Cerebellar nuclear complex (tissue), 1 donor: ENCODE results near the gene POLRMT.
"Not testable (repeated sequence)": the region's sequence is repeated elsewhere in the genome, so short reads cannot be mapped to it uniquely, and the experiment has no call there.

Experiments
- DNase-seq, 2 experiments: peaks; one replicate each; lab custom pipeline; 2025; lab: John Stamatoyannopoulos, UW

The POLRMT gene

GRCh38 chr19:633068-633785 lies at the start of gene POLRMT:
Gene POLRMT (minus strand): TSS chr19:633537. CDS start chr19:633512, 25 bp downstream.
- DNase-seq, result peak; percentile 43 to 94

- no peak for DNase-seq
Measured at GRCh38 chr19:682678-683320, 49.5 kb upstream of the POLRMT start.

GRCh38 chr19:681029-682019 lies 48.0 kb upstream of the POLRMT start:
- no peak for DNase-seq

GRCh38 chr19:680287-681028 lies 47.1 kb upstream of the POLRMT start:
- peak; percentile 89 for DNase-seq

DNA sequence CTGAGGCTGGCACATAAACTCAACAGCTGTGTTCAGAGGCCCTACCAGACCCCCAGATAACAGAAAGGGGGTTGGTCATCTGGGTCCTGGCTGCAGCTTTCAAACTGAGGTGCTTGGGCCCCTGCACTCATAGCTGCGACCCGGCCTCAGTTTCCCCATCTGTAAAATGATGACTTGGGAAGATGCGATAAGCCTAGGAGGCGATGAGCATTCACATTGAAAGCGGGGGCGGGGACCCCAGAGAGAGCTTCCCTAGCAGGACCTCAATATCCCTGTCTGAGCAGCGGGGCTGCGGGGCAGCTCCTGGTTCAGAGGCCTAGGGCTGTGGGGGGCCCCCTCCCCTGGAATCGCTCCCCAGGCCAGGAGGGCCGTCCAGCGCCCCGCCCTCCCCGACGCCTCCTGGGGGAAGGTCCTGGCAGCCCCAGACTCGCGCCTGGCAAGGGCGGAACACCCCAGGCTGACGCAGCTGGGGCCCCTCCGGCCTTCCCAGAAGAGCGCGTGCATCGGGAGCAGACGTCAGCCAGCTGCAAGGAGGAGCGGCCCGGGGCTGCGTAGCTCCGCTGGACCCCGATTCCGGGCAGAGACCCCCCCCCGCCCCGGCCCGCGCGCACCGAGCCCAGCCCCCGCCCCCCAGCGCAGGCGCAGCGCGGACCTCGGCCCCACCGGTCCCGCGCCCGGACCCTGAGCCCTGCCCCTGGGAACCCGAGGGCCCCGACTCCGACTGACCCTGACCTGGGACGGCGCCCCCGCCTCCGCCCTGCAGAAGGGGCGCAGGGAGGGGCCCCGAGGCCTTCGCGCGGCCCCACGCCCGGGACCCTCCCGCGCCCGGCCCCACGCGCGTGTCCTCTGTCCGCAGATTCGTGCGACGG lies 46.3 kb upstream of the POLRMT start:
- no peak for DNase-seq

- no peak for DNase-seq
Measured at GRCh38 chr19:678791-679388, 45.6 kb upstream of the POLRMT start.

GRCh38 chr19:677601-678436 lies 44.5 kb upstream of the POLRMT start:
- DNase-seq, result no peak

- DNase-seq, result no peak
Measured at GRCh38 chr19:677201-677600, 43.9 kb upstream of the POLRMT start.

GRCh38 chr19:676339-677105 lies 43.2 kb upstream of the POLRMT start, which contains the start of gene FSTL3:
Gene FSTL3 (plus strand): TSS chr19:676392. CDS start chr19:676424, 32 bp downstream.
- no peak for DNase-seq

GRCh38 chr19:676007-676338 lies 42.6 kb upstream of the POLRMT start:
- DNase-seq, result no peak

DNA sequence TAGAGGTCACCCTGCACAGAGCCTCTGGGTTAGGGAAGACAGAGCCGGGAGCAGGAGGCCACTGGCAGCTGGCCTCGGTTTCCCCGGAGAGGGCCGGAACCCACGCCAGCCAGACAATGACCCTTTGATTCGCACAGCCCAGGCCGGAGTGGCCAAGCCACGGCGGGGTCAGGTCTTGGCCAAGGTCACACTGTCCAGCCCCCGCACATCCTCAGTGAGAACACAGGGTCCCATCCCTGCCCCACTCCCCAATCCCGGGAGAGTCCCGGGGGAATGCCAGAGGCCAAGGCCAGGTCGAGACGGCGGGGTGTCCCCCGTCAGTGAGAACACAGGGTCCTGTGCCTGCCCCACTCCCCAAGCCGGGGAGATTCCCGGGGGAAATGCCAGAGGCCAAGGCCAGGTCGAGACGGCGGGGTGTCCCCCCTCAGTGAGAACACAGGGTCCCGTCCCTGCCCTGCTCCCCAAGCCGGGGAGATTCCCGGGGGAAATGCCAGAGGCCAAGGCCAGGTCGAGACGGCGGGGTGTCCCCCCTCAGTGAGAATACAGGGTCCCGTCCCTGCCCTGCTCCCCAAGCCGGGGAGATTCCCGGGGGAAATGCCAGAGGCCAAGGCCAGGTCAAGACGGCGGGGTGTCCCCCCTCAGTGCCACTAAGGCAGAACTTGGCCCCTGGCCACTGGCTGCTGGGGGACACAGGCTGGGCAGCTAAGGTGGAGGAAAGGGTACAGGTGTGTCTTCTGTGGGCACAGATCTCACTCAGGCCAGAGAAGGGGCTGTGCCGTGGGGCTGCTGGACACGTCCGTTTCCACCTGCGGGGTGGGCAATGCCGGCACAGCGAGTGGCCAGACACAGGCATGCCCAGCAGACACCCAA lies 41.2 kb upstream of the POLRMT start:
- no peak for DNase-seq

- no peak for DNase-seq
Measured at GRCh38 chr19:670609-671075, 37.3 kb upstream of the POLRMT start.

DNA sequence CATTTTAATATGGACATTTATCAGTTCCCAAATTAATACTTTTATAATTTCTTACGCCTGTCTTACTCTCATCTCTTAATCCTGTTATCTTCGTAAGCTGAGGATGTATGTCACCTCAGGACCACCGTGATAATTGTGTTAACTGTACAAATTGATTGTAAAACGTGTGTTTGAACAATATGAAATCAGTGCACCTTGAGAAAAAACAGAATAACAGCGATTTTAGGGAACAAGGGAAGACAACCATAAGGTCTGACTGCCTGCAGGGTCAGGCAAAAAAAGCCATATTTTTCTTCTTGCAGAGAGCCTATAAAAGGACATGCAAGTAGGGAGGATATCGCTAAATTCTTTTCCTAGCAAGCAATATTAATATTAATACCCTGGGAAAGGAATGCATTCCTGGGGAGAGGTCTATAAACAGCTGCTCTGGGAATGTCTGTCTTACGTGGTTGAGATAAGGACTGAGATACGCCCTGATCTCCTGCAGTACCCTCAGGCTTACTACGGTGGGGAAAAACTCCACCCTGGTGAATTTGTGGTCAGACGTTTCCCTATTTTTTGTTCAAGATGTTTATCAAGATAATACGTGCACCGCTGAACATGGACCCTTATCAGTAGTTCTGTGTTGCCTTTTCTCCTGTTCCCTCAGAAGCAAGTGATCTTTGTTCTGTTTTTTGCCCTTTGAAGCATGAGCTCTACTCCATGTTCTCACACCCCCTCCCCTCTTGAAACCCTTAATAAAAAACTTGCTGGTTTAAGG lies 35.5 kb upstream of the POLRMT start:
- not testable (repeated sequence) for DNase-seq

DNA sequence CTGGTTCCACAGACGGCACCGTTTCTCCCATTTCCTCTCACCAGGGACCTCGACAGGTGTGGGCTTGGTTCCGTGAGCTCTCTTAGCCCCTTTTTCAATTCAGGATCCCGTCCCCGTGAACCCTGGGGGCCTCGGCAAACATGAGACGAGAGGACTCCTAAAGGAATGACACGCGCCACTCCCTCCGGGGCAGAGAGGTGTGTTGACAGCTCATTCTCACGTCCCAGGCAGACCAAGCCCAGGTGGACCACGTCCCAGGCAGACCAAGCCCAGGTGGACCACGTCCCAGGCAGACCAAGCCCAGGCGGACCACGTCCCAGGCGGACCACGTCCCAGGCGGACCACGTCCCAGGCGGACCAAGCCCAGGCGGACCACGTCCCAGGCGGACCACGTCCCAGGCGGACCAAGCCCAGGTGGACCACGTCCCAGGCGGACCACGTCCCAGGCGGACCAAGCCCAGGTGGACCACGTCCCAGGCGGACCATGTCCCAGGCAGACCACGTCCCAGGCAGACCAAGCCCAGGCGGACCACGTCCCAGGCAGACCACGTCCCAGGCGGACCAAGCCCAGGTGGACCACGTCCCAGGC lies 33.7 kb upstream of the POLRMT start:
- DNase-seq, result not testable (repeated sequence)

DNA sequence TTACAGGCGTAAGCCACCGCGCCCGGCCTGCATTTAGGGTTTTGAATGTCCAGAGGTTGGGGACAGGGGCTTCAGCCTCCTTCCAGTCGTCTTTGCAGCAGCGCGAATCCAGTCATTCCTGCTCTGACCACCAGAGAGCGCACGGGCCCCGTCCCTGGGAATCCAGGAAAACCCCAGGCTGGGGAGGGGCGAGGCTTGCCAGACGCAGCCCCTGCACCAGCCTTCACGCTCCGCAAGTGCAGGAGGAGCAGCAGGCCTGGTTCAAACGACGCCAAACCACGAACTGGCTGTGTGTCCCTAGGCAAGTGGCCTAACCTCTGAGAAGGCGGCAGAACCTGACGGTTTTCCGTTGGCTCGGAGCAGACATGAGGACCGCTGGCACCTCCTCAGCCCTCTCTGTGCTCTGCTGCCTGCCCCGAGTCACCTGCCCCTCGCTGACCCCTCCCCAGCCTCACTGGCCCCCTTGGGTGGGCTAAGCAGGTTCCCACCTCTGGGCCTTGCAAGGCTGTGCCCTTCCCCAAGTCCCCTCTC lies 31.6 kb upstream of the POLRMT start:
- DNase-seq, result peak in 1 of 2 experiments; percentile 47

GRCh38 chr19:663682-664117 lies 30.4 kb upstream of the POLRMT start:
- DNase-seq, result no peak
